WERI-Rb-1 (cell line): ENCODE measurements around the gene ABCC1.

ENCODE experiments used
- DNase-seq: peaks from one replicate; pipeline ENCODE4 v3.0.0-alpha.2; 2020
- H3K27ac ChIP-seq: fragments of 250-450 bp; sonication (Bioruptor Pico); 2 replicates; pipeline ENCODE4 v1.5.1; 2020; ENCODE audit warnings: mild to moderate bottlenecking, moderate library complexity
- H3K27me3 ChIP-seq: fragments of 250-450 bp; sonication (Bioruptor Pico); 2 replicates; pipeline ENCODE4 v1.5.1; 2021; ENCODE audit warnings: mild to moderate bottlenecking, low read depth, moderate library complexity; ENCODE audit not compliant: insufficient read depth, severe bottlenecking
- H3K36me3 ChIP-seq: fragments of 250-450 bp; sonication (Bioruptor Pico); 2 replicates; pipeline ENCODE4 v1.5.1; 2020; ENCODE audit warnings: mild to moderate bottlenecking, moderate library complexity
- H3K4me3 ChIP-seq: 2 replicates; pipeline ENCODE4 v1.5.1; 2011; ENCODE audit warnings: low read depth, mild to moderate bottlenecking, control low read depth, low read length
- H3K9me3 ChIP-seq: fragments of 250-450 bp; sonication (Bioruptor Pico); 2 replicates; pipeline ENCODE4 v1.5.1; 2021; ENCODE audit warnings: mild to moderate bottlenecking, moderate library complexity; ENCODE audit not compliant: severe bottlenecking
- CTCF ChIP-seq: IDR thresholded peaks from 2 replicates; pipeline ENCODE4 v1.5.1; 2011; ENCODE audit warnings: low read depth, mild to moderate bottlenecking, control low read depth, inconsistent platforms, low read length

ABCC1 gene

GRCh38 chr16:15967655-15968315 lies 18.4 kb downstream of the ABCC1 start:
- H3K36me3 ChIP-seq: no peaks in the 10 kb centered on the region
- no peaks in the 10 kb centered on the region for H3K27me3 ChIP-seq
- H3K4me3 ChIP-seq: no peak overlapping the region
- H3K9me3 ChIP-seq: peaks cover 4% of the 10 kb centered on the region
- no peak overlapping the region for H3K27ac ChIP-seq
- no peak for TF ChIP-seq CTCF
- no peak for DNase-seq

DNA sequence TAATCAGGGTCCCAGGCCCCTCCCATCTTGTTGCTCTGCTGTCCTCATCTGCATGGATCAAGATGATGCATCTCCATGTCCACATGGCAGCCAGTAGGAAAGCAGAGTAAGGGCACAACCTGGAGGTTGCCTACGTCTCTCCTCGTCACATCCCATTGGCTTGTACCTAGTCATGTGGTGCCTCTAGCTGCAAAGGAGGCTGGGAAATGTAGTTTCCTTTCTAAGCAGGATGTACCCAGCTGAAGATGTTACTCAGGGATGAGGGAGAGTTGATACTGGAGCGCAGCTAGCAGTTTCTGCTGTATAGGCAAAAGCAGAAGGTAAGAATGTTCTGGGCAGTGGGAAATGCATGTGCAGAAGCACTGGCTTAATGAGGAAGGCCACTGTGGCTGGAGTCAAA lies 20.8 kb downstream of the ABCC1 start:
- no peak for TF ChIP-seq CTCF
- Histone ChIP-seq H3K36me3 (no peaks in the 10 kb centered on the region; the same call in 1 of the 2 replicates), H3K27me3 (no peaks in the 10 kb centered on the region), H3K9me3 (peaks cover 4% of the 10 kb centered on the region), H3K4me3 (no peak overlapping the region), H3K27ac (no peak overlapping the region)
- DNase-seq: peak; percentile 17

DNA sequence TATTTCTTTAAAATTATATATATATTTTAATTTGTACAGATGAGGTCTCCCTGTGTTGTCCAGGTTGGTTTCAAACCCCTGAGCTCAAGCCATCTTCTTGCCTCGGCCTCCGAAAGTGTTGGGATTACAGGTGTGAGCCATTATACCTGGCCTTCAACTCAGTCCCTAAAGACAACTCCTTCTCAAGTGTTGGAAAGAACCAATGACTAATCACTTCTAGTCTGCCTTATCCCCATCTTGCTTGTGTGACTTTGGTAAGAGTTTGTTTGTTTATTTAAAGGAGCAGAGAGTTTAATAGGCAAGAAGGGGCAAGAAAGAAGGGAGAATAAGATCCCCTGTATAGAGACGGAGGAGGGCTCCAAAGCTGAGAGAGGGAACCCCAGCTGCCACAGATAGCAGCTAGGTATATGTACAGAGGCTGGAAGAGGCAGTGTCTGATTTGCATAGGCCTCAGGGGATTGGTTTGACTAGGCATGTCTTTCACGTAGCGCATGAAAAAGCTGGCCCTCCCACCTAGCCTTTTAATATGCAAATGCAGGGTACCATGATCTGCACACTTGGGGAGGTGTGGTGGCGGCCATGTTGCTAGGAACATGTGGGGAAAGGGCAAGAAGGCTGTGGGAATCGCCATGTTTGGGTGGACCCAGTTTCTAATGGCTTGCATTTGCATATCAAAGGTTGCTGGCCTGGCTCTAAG lies 21.5 kb downstream of the ABCC1 start:
- Histone ChIP-seq H3K36me3 (no peaks in the 10 kb centered on the region; the same call in 1 of the 2 replicates), H3K27ac (no peak overlapping the region), H3K9me3 (peaks cover 4% of the 10 kb centered on the region), H3K27me3 (no peaks in the 10 kb centered on the region), H3K4me3 (no peak overlapping the region)
- TF ChIP-seq CTCF: no peak
- DNase-seq: no peak

DNA sequence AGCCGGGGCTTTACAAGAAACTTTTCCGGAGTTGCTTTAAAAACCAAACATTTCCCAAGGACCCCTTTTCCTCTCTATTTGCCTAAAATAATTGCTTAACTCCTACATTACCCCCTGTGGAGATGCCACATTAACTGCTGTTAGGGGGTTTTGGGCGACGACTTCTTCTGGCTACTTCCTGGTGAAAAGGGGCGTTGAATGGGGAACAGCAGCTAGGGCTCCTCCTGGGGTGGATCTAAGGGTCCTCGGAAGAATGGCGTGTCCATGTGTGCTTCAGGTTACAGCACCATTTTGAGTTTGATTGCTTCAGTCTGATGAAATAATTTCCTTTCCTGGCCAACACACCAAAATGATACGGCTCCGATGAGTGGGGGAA lies 22.0 kb downstream of the ABCC1 start:
- Histone ChIP-seq H3K36me3 (no peaks in the 10 kb centered on the region; the same call in 1 of the 2 replicates), H3K27me3 (no peaks in the 10 kb centered on the region), H3K4me3 (no peak overlapping the region), H3K9me3 (peaks cover 4% of the 10 kb centered on the region), H3K27ac (no peak overlapping the region)
- DNase-seq: no peak
- no peak for TF ChIP-seq CTCF

DNA sequence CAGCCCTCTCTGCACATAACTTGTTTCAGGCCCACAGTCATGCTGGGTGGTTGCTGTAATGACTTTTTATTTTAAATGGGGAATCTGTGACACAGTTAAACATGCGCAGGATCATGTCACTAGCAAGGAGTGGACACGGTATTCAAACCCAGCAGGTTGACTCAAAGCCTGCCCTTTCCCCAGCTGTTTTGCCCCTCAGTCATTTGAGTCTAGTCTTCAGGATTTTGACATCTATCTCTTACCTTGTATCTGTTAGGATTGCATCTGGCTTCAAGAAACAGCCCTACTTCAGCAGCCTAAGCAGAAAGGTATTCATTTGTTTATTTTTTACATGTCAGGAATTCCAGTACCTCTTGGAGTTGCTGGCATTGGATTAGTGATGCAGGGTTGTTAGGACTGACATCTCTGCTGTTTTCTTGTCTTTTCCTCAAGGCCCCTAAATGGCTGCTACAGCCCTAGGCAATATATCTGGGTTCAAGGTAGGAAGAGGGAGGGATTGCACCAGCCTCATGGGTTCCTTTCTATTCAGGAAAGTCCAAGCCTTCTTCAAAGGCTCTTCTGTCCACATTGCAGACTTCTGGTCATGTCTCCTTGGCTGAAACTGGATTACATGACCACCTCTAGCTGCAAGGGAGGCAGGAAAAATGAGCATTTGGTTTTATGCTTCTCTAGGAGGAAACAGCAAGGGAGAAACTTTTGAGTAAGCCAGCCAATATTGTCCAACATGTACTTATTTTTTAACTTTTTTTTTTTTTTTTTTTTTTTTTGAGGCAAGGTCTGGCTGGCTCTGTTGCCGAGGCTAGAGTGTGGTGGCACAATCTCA lies 22.8 kb downstream of the ABCC1 start:
- Histone ChIP-seq H3K27me3 (no peaks in the 10 kb centered on the region), H3K36me3 (peaks cover under 1% of the 10 kb centered on the region; the same call in 1 of the 2 replicates), H3K27ac (no peak overlapping the region), H3K4me3 (no peak overlapping the region), H3K9me3 (peaks cover 4% of the 10 kb centered on the region)
- no peak for DNase-seq
- TF ChIP-seq CTCF: no peak
